SK-N-SH treated with all-trans-retinoic acid at 6 μM for 48 hours (cell line): Measurements from ENCODE around the gene OGN.

ENCODE experiments used
- CREB5 ChIP-seq: fragments of 250-450 bp; sonication (Bioruptor Pico); IDR thresholded peaks from 2 replicates; pipeline ENCODE4 v1.5.1; 2020; ENCODE audit warnings: low read depth, mild to moderate bottlenecking, moderate library complexity
- PPARA ChIP-seq: fragments of 250-450 bp; sonication (Bioruptor Pico); IDR thresholded peaks from 2 replicates; pipeline ENCODE4 v1.5.0; 2020; ENCODE audit warnings: mild to moderate bottlenecking, borderline replicate concordance
- RARB ChIP-seq: fragments of 250-450 bp; sonication (Bioruptor Pico); IDR thresholded peaks from 2 replicates; pipeline ENCODE4 v1.8.0; 2021; ENCODE audit warnings: mild to moderate bottlenecking, moderate library complexity
- ZFP3 ChIP-seq: fragments of 250-450 bp; sonication (Bioruptor Pico); IDR thresholded peaks from 2 replicates; pipeline ENCODE4 v1.5.0; 2020; ENCODE audit warnings: mild to moderate bottlenecking, moderate library complexity
- TF ChIP-seq, protein P1 (sequence below): fragments of 250-450 bp; sonication (Bioruptor Pico); IDR thresholded peaks from 2 replicates; pipeline ENCODE4 v1.8.0; 2020; ENCODE audit warnings: mild to moderate bottlenecking, moderate library complexity, borderline replicate concordance

GRCh38 chr9:92432972-92433548 lies 28.7 kb upstream of the OGN start:
- TF ChIP-seq ZFP3: no peak
- no peak for TF ChIP-seq PPARA
- no peak for TF ChIP-seq CREB5 (CRISPR knock-in tag)
- TF ChIP-seq, protein P1, sequence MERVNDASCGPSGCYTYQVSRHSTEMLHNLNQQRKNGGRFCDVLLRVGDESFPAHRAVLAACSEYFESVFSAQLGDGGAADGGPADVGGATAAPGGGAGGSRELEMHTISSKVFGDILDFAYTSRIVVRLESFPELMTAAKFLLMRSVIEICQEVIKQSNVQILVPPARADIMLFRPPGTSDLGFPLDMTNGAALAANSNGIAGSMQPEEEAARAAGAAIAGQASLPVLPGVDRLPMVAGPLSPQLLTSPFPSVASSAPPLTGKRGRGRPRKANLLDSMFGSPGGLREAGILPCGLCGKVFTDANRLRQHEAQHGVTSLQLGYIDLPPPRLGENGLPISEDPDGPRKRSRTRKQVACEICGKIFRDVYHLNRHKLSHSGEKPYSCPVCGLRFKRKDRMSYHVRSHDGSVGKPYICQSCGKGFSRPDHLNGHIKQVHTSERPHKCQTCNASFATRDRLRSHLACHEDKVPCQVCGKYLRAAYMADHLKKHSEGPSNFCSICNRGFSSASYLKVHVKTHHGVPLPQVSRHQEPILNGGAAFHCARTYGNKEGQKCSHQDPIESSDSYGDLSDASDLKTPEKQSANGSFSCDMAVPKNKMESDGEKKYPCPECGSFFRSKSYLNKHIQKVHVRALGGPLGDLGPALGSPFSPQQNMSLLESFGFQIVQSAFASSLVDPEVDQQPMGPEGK (CRISPR knock-in tag): no peak
- no peak for TF ChIP-seq RARB
